Stimulated activated CD4-positive, alpha-beta T cell treated with anti-CD3 and anti-CD28 coated beads, Interleukin-1b, Interleukin-23, amount 100 ng/mL, for 4 hours (primary cell): ENCODE results near the gene PYROXD2.
A peak's percentile ranks its signal among the peaks of the same experiment; 100 is the strongest.

Experiments used
- DNase-seq, 2 donors: peaks; one replicate each; pipeline ENCODE4 v3.0.0-alpha.2; 2020; ENCODE audit warnings: low read depth in 2 of 2

Gene PYROXD2

GRCh38 chr10:98435178-98435577, 20.2 kb upstream of the PYROXD2 start:
- DNase-seq: no peak

- DNase-seq: no peak
These were observed 19.1 kb upstream of the PYROXD2 start for GRCh38 chr10:98433881-98434732.

GRCh38 chr10:98433371-98433770, 18.4 kb upstream of the PYROXD2 start:
- DNase-seq: no peak

GRCh38 chr10:98432330-98432729, 17.3 kb upstream of the PYROXD2 start:
- DNase-seq: no peak

GRCh38 chr10:98431016-98431415, 16.0 kb upstream of the PYROXD2 start:
- no peak for DNase-seq

- DNase-seq: no peak
These were observed 15.4 kb upstream of the PYROXD2 start for GRCh38 chr10:98430427-98430826.

GRCh38 chr10:98429320-98430072, 14.5 kb upstream of the PYROXD2 start:
- no peak for DNase-seq

- no peak for DNase-seq
These were observed 12.1 kb upstream of the PYROXD2 start for GRCh38 chr10:98427011-98427515.

GRCh38 chr10:98425511-98426352, 10.8 kb upstream of the PYROXD2 start:
- DNase-seq: peak; percentile 15 to 32

- DNase-seq: no peak
These were observed 9.6 kb upstream of the PYROXD2 start for GRCh38 chr10:98424295-98425254.

- DNase-seq: no peak
These were observed 8.7 kb upstream of the PYROXD2 start for GRCh38 chr10:98423691-98424120.

GRCh38 chr10:98422182-98422581, 7.2 kb upstream of the PYROXD2 start:
- DNase-seq: no peak

GRCh38 chr10:98420786-98421185, 5.8 kb upstream of the PYROXD2 start:
- no peak for DNase-seq

GRCh38 chr10:98419469-98420261, 4.7 kb upstream of the PYROXD2 start:
- DNase-seq: no peak

GRCh38 chr10:98418665-98419468, 3.9 kb upstream of the PYROXD2 start:
- no peak for DNase-seq

GRCh38 chr10:98417973-98418664, 3.1 kb upstream of the PYROXD2 start:
- no peak for DNase-seq

GRCh38 chr10:98417481-98417959, 2.5 kb upstream of the PYROXD2 start:
- DNase-seq: no peak
